Frontal cortex (tissue), 4 donors: ENCODE results near the gene USP10. TPM values are rescaled to one million over a fixed set of nuclear protein-coding genes. Genes with fewer than 3 reads are reported as not detected.

Source experiments
- DNase-seq, 2 donors: peaks; one replicate each; pipeline ENCODE4 v3.0.0; 2012; ENCODE audit warnings: low spot score in 2 of 2
- FAIRE-seq: peaks from 2 replicates; lab custom pipeline; 2012; peaks lifted over from hg19 to GRCh38; lab: Jason Lieb, UNC
- total RNA-seq: library from RNA; depleted of rRNA; stranded (reverse); fragments of >200 nt; gene quantifications from one replicate; pipeline ENCODE4 v1.2.3, GENCODE V29; 2014
- donor health status: control.
- donor health status: control.
- donor health status: control.

USP10 gene
- total RNA-seq, 1 donor from 2014 or later = 53.8 TPM

DNA sequence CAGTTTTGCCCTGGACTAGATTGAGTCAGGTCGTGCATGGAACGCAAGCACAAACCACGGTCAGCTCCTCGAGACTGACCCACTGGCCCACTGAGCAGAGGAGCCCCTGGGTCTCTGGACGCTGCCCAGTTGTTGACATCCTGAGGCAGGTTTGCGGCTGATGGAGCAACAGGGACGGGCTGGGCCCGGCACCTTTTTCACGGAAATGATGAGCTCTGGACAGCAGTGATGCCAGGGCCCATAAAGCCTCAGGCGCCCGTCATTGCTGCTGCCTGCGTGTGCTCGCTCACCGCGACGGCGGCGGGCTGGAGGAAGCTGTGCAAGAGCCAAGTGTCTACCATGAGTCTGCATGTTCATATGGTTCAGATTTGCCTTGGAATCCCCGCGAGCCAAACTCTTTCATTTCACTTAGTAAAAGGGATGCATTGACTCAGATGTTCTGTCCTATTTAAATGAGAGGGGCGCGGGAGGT lies 89.2 kb downstream of the USP10 start:
- DNase-seq = no peak

DNA sequence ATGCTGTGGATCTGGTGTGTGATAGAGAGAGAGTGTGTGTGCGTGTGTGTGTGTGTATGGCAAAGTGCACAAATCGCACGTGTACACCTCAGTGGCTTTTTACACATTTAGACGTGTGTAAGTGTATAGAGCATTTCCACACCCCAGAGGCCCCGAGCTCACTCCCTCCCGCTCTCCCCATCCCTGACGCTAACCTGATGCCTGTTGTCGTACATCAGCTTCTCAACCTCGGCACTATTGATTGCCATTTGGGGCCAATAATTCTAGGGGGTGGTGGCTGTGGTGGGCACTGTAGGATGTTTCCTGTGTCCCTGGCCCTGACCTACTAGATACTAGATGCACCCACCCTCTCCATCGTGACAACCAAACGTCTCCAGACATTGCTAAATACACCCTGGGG lies 89.6 kb downstream of the USP10 start:
- no peak for DNase-seq
- no peak for FAIRE-seq

More for the DNA sequence above, 89.2 kb downstream of the USP10 start:
- FAIRE-seq = no peak

DNA sequence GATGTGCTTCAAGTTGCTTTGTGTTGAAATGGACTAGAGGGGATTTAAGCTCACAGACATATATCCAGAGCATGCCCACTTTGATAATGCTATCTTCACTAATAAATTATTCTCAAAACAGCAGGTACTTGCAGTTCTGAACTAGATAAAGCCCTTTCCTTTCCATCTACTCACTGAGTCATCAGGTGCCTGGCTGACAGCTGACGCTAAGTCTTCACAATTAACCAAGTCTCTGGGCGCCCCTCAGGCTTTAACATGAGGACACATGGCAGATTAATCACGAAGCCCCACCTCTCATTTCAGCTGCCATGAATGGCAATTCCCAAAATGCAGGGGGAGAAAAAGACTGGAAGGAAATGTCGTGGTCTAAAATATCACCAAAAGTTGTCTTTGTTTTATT lies 90.5 kb downstream of the USP10 start:
- no peak for FAIRE-seq
- DNase-seq = no peak

DNA sequence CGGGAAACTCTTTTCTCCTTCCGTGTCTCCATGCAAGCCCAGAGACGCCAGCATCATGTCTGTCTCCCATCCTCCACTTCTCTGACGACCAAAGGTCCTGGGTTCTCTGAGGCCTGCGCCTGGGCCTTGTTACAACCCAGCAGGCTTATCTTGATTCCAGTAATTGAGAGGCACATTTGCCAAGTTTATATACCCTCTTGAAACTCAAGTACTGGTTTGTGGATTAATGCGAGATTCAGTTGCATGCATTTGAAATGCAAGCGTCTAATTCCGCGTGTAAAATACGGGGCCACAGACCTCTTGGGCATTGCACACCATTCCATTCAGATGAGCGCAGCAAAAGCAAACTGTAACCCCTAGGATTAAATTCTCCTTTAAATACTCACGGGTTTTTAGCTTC lies 91.3 kb downstream of the USP10 start:
- no peak for DNase-seq
- FAIRE-seq = no peak

DNA sequence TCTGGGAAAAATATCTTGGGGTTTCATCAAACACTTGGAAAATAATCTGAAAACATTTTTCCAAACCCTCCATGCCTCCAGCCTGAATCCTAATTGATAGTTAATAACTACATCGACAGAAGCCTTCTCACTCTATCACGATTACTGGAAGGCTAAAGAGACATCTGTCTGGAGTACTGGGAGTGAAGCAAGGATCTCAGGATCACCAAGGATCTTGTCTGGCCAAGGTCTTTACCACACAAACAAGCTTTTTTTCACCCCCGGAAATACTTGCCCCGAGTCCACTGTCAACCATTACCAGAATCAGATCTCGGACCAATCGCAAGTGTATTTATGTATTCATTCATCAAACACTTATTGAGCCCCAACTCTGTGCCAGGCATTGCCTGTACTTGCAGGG lies 91.7 kb downstream of the USP10 start:
- DNase-seq = no peak
- no peak for FAIRE-seq

DNA sequence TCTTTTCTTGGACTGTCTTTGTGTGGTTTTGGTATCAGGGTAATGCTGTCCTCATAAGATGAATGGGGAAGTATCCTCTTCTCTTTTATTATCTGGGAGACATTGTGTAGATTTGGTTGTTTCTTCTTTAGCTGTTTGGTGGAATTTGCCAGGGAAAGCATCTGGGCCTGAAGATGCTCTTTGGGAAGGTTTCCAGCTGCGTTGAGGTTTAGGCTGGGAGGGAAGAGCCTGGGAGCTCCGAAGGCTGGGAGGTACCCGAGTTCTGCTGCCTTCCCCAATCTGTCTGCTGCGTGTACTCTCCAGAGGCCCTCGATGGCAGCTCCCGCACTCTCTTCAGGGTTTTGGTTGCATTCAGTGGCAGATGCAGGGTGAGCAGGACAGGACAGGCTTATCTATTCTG lies 94.4 kb downstream of the USP10 start:
- FAIRE-seq = no peak

DNA sequence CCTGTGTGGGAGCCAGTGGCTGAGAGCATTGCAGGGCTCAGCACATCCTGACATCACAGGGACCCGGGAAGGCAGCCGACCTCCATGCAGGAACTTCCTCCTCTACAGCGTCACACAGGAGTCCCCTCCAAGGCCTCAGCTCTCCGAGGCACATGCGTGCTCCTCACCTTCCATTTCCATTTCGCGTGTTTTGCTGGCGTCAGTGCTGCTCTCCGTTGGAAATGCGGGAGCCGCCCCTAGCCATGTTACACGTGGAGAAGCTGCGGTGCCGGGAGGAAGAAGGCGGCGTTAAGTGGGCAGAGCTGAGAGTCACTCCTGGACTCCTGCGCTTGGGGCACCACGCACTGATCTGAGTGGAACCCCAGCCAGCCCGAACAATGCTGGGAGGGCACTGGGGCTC lies 94.8 kb downstream of the USP10 start:
- DNase-seq = no peak
- no peak for FAIRE-seq

More for the DNA sequence above, 94.4 kb downstream of the USP10 start:
- no peak for DNase-seq

DNA sequence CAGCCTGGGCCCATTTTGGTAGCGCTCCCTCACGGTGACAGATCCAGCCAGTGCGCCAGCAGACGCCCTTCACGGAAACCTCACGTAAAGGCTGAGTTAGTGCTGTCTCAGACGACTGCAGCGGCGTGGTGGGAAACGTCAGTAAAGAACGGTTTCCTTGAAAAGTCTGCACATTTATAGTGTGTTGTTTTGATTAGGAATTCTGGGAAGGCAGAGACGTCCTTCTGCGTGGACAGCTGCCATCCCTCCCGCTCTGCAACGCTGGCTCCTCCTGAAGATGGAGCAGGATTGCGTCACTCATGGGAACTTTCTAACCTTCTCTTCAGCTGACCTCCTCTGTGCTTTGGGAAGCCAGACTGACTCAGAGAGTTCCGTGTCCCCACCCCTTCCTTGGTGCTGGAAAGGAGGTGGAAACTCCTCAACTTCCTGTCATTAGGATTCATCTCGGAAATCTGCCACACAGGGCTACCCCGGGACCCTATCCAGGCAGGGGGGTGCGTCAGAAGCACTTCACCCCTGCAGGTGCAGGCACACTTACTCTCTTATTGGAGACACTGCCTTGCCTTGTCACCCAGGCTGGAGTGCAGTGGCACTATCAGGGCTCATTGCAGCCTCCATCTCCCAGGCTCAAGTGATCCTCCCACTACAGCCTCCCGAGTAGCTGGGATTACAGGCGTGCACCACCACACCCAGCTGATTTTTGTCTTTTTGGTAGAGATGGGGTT lies 95.7 kb downstream of the USP10 start:
- DNase-seq (no peak), FAIRE-seq (no peak)

DNA sequence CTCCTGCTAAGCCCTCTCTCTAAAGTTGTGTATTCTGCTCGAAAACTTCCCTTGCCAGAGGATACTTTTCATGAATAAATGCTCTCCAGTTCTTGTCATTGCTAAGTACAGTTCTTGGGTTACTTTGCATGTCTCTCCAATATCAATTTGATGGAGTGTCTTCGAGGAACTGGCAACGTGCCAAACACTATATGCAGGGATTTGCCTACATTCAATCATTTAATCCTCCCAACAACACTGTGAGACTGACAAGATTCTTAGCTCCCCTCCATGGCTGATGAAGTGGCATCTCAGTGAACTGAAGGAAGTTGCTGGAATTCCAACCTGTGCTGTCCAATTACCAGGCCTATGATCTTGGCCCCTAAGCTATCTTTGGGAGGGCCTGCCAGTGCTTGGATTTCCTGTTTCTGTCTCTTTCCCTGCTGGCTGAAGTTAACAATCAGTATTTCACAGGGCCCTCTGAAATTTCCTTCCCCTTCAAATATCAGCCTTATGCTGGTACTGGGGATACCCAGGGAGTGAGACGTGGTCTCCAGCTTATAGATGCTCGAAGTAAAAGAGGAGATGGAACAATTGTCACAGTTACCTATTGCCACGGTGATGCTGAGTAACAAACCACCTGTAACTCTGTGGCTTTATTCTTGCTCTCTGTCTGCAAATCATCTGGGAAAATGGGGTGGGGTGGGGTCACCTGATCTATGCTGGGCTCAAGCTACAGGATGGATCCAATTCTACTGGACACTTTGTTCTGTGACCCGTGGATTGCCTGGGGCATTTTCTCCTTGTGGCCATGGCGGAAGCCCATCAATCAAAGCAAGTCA lies 100.6 kb downstream of the USP10 start:
- DNase-seq (no peak), FAIRE-seq (no peak)

DNA sequence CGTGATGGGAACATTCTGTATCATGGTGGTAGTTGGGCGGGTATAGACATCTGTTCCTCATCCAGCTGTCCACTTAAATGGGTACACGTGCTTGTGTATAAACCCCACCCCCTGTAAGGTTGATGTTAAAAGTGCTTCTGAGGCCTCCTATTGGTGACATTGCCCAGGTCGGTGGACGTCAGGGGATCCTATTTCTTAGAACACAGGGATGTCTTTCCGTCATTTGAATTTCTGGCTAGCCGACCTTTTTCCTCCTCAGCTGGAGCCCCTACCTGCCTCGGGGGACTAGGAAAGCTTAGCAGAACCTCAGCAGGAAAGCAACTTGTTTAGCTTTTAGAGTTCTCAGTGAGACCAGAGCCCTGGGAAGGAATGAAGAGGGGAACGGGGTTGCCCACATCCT lies 103.3 kb downstream of the USP10 start:
- no peak for DNase-seq
- FAIRE-seq = no peak

DNA sequence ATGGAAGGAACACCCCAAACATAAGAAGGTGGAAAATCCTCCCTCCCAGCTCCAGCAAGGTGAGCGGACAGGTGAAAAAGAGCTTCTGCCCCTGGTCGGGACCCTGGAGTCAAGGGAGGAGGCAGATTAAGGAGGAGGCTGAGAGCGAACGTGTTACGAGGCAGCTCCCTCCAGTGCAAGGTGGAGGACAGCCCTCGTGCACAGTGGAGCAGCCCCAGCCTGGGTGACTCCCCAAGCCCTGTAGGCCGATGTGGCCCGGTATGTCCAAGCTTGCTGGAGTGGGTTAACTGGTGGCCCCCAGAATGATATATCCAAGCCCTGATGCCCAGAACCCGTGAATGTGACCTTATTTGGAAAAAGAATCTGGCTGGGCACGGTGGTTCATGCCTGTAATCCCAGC lies 104.5 kb downstream of the USP10 start:
- FAIRE-seq = no peak
- no peak for DNase-seq

DNA sequence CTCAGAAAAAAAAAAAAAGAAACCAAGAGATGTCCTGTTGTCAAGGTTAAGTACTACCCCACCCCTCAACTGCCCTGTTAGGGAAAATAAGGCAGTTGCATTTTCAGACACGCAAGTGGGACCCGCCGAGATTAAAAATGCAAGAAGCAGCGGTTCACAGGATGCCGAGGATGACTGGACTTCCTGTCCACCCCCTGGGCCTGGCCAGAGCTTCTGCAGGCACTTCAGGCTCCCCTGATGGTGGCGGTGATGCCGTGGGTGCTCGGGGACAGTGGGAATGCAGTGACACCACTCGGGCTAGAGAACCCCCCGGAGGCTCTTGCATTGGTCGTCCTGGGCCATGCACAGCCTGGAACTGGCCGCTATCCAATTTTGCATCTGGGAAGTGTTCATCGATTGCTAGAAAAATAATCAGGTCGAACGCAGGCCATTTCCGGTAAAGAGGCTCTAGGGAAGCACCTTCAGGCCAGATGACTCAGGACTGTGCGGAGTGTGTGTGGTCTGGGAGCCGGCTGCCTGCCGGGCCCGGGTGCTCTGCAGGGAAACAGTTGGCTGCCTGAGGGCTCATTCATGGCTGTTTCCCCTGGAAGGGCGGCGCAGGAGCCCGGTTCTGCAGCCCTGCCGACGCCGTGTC lies 106.6 kb downstream of the USP10 start:
- FAIRE-seq = no peak
- DNase-seq = peak in 1 of 2 donors; percentile 43

DNA sequence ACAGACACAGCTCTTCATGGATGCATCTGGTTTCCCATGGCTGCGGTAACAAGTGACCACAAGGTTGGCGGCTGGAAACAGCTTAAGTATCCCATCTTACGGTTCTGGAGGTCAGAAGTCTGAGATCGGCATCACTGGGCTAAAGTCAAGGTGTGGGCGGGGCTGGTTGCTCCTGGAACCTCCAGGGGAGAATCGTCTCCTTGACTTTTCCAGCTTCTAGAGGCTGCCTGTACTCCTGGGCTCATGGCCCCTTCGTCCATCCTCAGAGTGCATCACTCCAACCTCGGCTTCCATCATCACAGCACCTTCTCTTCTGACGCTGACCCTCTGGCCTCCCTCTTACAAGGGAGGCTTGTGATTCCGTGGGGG lies 107.1 kb downstream of the USP10 start:
- FAIRE-seq (no peak), DNase-seq (no peak)

DNA sequence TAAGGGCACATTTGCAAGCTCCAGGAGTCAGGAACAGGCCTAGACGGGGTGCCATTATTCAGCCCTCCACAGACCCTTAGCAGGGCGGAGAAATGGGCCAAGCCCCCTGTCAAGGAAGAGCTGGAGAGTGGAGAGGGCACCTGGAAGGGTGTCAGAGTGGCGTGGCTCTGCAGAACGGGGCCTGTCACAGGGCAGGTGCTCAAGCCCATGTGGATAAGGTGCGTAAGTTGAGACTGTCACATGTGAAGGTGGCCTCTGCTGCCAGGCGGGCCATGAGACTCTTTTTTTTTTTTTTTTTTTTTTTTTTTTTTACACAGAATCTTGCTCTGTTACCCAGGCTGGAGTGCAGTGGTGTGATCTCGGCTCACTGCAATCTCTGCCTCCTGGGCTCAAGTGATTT lies 108.0 kb downstream of the USP10 start:
- FAIRE-seq (no peak), DNase-seq (no peak)

DNA sequence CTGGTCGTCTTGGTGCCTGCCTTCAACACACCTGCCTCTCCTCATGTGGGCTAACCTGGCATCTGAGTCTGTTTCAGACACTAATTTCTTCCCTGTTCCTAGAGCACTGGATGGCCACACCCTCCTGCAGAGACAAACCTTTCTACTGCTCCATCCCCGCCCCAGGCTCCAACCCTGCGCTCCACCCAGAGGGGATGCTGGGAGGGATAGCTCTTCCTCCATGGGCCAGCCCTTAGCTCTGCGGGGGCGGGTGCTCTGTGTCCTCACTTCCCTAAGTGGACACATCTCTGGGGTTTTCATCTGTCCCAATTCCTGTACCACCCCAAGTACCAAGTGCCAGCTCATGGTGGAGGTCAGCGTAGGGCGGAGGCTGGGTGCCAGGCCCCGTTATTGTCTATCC lies 109.0 kb downstream of the USP10 start:
- FAIRE-seq (no peak), DNase-seq (no peak)

DNA sequence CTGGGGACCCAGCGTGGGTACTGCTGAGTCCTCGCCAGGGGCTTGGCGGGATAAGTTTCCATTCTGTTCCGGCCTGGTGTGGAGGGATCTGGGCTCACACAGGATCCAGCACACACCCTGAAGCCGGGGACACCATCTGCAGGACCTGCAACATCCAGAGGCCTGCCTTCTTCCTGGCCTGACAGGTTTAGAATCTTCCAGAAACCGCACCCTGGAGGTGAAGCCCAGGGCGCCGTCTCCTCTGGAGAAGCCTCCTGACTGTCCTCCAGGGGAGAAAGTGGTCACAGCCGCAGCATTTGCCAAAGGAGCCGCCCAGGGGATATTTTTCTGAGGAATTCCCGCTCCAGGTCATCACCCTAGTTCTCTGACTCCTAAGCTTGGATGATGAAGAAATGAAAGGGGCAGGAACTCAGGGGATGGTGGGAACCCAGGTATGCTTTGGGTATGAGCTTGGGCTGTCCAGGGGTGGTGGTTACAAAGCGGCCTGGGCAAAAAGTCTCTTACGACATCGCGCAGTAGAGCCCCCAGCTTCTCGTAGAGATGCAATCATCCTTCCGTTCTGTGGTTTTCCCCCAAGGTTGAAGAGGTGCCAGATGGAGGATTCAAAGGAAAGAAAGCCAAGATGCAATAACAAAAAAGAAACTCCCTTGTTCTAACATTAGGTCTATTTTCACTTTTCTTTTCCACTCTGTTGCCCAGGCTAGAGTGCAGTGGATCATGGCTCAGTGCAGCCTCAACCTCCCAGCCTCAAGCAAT lies 110.9 kb downstream of the USP10 start:
- FAIRE-seq (no peak), DNase-seq (no peak)

DNA sequence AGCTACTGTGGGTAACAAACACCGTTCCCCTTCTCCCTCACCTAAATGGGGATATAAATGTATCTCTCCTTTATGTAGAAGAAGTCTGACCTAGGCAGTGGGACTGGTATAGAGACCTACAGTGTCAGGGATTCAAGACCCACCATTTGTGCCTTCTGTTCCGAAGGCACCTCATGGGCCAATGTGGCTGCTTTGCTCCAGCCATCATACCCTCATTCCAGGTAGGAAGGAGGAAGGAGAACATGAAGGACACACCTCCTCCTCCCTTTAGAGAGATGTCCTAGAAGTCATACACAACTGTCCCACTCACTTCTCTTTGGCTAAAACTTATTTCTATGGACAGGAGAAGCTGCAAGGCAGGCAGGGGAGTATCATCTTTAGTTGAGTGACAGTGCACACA lies 111.7 kb downstream of the USP10 start:
- no peak for FAIRE-seq
- no peak for DNase-seq

DNA sequence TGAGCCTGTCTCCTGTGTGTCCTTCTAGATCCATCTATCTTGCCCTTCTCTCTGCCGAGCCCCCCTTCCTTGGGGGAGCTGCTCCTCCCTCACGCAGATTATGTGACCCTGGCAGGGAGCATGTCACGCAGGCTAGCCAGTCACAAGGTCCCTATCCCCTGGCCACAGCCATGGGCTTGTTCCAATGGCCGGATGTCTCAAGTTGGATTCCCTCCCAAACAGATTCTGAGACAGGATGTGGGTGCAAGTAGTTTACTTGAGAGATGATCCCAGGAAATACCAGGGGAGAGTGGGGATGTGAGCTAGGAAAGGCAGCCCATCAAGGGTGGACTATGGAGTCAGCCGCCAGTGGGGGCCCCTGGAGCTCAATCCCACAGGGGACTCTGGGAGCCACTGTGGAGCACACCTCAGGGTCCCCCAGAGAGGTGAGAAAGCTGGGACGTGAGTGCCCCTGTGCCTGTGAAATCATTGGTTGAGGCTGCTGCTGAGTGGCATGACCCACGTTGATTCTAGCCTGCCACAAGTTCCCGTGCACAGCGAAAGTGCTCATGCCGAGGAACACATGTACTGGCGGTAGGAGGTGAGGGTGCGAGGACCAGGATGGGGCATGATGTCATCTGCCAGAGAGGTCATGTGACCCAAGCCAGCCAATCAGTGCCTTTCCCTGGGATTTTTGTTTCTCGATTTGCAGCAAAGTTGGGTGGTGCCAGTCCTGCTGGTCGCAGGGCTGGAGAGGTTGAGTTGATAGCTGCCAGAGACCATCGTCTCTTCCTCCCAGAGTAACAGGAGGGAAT lies 113.5 kb downstream of the USP10 start:
- FAIRE-seq = no peak
- no peak for DNase-seq

DNA sequence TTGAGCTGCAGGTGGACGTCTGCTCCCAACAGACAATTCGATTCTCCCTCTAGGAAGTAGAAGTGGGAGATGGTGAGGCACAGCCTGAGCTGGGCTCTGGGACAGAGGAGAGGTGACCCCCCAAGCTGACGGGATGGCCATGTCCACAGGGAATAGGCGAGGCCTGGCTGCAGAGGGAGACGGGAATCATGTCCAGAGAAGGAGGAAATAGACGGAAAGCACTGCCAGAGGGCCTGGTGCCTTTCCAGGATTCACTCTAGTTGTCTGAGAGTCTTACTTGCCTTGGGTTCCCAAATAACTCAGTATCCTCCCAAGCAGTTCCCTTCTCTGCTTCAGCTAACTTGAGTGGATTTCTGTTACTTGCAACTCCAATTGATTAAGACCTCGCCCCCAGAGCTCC lies 115.7 kb downstream of the USP10 start:
- no peak for DNase-seq
- no peak for FAIRE-seq
